ENCODE data around the gene CTCFL.
"Not testable (repeated sequence)": the region's sequence is repeated elsewhere in the genome, so short reads cannot be mapped to it uniquely, and the experiment has no call there.

The CTCFL gene

DNA sequence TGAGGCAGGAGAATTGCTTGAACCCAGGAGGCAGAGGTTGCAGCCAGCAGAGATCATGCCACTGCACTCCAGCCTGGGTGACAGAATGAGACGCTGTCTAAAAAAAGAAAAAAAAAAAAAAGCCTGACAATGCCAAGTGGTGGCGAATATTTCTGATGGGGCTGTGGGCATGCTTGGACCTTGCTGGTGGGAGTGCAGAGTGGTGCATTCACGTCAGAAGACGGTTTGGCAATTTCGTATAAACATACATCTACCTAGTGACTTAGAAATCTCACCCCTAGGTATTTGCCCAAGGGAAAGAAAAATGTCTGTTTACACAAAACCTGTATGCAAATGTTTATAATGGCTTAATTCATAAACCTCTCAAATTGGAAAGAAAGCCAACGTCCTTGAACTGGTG is 33.6 kb downstream of the CTCFL start:
- no peak overlapping the region for H3K4me3 ChIP-seq
- TF ChIP-seq, protein P1, sequence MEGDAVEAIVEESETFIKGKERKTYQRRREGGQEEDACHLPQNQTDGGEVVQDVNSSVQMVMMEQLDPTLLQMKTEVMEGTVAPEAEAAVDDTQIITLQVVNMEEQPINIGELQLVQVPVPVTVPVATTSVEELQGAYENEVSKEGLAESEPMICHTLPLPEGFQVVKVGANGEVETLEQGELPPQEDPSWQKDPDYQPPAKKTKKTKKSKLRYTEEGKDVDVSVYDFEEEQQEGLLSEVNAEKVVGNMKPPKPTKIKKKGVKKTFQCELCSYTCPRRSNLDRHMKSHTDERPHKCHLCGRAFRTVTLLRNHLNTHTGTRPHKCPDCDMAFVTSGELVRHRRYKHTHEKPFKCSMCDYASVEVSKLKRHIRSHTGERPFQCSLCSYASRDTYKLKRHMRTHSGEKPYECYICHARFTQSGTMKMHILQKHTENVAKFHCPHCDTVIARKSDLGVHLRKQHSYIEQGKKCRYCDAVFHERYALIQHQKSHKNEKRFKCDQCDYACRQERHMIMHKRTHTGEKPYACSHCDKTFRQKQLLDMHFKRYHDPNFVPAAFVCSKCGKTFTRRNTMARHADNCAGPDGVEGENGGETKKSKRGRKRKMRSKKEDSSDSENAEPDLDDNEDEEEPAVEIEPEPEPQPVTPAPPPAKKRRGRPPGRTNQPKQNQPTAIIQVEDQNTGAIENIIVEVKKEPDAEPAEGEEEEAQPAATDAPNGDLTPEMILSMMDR (IDR thresholded peaks at IDR 0.05), result no peak
- no peak for DNase-seq (ENCODE audit: low spot score)
- H3K27ac ChIP-seq, result no peak overlapping the region

DNA sequence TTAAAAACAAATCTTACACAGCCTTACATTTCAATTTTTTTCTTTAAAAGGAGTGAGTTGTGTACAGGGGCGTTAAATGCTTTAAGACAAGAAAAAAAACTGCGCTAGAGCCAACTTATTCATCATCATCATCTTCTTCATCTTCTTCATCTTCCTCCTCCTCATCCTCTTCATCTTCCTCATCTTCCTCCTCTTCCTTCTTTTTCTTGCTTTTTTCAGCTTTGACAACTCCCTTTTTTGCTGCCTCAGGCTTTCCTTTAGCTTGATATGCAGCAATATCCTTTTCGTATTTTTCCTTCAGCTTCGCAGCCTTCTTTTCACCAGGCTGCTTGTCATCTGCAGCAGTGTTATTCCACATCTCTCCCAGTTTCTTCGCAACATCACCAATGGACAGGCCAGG is 36.7 kb downstream of the CTCFL start:
- DNase-seq (ENCODE audit: low spot score); H3K27ac ChIP-seq; H3K4me3 ChIP-seq: not testable (repeated sequence)

DNA sequence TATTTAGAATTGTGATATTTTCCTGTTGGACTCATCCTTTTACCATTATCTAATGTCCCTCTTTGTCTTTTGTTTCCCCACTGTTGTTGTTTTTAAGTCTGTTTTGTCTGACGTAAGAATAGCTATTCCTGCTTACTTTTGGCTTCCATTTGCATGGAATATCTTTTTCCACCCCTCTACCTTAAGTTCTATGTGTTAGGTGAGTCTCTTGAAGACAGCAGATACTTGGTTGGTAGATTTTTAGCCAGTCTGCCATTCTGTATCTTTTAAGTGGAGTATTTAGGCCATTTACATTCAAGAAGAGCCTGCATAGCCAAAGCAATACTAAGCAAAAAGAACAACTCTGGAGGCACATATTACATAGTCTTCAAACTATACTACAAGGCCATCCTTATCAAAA is 39.2 kb downstream of the CTCFL start:
- TF ChIP-seq, protein P1 (IDR thresholded peaks at IDR 0.05), result no peak
- no peak for DNase-seq (ENCODE audit: low spot score)
- no peak overlapping the region for H3K4me3 ChIP-seq

DNA sequence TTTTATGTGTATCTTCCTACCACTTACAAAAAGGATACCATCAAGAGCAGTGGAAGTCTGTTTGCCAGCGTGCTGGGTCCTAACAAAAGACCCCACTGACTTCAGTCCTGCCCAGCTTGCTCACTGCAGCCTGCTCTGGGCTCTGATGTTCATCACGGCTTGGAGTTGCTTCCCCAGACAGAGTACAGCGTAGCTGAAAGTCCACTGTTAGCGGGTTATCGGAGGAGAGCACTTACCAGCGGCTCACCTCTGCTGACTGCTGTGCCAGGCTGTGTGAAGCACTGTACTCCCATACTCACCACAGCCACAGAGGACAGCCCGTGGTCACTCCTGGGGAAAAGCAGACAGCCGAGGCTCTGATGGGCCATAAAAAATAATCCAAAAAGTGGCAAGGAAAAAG is 40.2 kb downstream of the CTCFL start:
- TF ChIP-seq, protein P1 (IDR thresholded peaks at IDR 0.05), result no peak
- DNase-seq (ENCODE audit: low spot score), result peak; percentile 35
- H3K4me3 ChIP-seq, result no peak overlapping the region
- no peak overlapping the region for H3K27ac ChIP-seq

More for the DNA sequence above, 39.2 kb downstream of the CTCFL start:
- H3K27ac ChIP-seq, result no peak overlapping the region

DNA sequence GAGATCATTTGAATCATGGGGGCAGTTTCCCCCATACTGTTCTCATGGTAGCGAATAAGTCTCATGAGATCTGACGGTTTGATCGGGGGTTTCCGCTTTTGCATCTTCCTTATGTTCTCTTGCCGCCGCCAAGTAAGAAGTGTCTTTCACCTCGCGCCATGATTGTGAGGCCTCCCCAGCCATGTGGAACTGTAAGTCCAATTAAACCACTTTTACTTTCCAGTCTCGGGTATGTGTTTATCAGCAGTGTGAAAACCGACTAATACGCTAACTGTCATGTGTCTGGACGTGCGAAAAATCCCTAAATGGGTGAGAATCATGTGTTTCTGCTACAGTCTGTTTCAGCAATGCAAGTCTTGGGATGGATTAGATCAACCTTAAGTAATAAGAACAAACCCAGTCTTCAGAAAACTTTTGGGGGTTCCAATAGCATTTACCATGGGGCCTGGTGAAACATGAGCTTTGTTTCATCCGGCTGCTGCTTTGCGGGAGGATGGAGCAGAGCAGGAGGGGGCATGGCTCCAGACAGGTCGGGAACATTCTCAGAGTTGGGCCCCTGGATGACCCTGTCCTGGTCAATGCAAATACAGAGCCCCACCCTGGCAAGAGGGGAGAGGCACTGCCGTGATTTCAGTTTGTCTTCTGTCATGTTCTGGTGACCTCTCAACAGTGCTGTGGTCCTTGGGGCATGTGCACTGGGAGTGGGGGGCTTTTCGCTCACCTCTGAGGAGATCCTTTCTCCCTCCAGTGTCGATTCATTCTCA is 41.5 kb downstream of the CTCFL start:
- peak; percentile 60 for DNase-seq (ENCODE audit: low spot score)
- H3K4me3 ChIP-seq, result no peak overlapping the region
- TF ChIP-seq, protein P1 (IDR thresholded peaks at IDR 0.05), result no peak
- H3K27ac ChIP-seq, result no peak overlapping the region

DNA sequence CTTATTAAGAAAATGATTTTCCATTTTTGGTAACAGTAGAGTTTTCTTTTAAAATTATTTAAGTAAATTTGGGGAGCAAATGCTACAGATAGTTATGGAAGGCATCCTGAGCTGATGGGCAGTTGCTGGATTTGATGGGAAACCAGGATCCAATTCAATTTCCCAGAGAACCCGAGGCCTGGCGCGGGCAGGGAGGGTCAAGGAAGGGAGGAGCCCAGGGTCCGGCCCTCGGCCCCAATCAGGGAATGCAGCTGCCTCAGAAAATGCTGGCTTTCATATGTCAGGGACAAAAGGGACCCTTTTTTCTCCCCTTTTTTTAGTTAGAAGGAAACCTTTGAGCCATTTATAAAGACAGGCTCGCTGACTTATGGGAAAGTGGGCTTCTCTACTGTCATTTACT is 42.1 kb downstream of the CTCFL start:
- TF ChIP-seq, protein P1 (IDR thresholded peaks at IDR 0.05), result no peak
- DNase-seq (ENCODE audit: low spot score), result peak; percentile 54
- H3K4me3 ChIP-seq, result no peak overlapping the region
- no peak overlapping the region for H3K27ac ChIP-seq

DNA sequence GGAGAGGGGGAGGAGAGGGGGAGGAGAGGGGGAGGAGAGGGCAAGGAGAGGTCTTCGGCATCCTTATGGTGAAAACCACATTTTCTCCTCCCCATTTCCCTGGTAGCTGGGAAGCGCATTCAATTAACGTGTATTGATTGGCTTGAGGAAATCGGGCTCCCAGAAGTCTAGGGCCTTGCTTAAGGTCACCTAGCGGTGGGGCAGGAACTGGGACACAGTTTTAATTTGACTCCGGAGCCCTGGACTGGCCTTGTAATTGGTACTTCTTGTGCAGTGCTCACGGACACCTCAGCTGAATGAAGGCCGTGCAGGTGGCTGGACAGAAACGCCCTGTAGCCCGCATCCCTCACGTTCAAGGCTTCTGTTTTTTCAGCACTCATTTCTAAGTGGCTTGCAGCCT is 42.8 kb downstream of the CTCFL start:
- no peak for DNase-seq (ENCODE audit: low spot score)
- TF ChIP-seq, protein P1 (IDR thresholded peaks at IDR 0.05), result no peak
- no peak overlapping the region for H3K4me3 ChIP-seq
- no peak overlapping the region for H3K27ac ChIP-seq
